AG09309 (cell line): ENCODE measurements around the gene FBXL15.

Source experiments
- DNase-seq: peaks from one replicate; pipeline ENCODE4 v3.0.0-alpha.2; 2010; ENCODE audit warnings: low read depth
- H3K4me3 ChIP-seq: 2 replicates; pipeline ENCODE4 v1.5.1; 2011; ENCODE audit warnings: mild to moderate bottlenecking, low read depth, low read length, moderate library complexity; ENCODE audit not compliant: control insufficient read depth
- CTCF ChIP-seq: IDR thresholded peaks from 2 replicates; pipeline ENCODE4 v1.5.1; 2011; ENCODE audit warnings: mild to moderate bottlenecking, low read depth, low read length, inconsistent platforms; ENCODE audit not compliant: insufficient read depth, control insufficient read depth; ENCODE audit errors: missing control alignments

The FBXL15 gene

GRCh38 chr10:102426803-102427287 lies 6.2 kb downstream of the FBXL15 start:
- DNase-seq, result no peak
- TF ChIP-seq CTCF, result no peak
- H3K4me3 ChIP-seq, result no peak overlapping the region

- TF ChIP-seq CTCF, result no peak
- DNase-seq, result no peak
- no peak overlapping the region for H3K4me3 ChIP-seq
Measured at GRCh38 chr10:102429468-102429867, 8.8 kb downstream of the FBXL15 start.

DNA sequence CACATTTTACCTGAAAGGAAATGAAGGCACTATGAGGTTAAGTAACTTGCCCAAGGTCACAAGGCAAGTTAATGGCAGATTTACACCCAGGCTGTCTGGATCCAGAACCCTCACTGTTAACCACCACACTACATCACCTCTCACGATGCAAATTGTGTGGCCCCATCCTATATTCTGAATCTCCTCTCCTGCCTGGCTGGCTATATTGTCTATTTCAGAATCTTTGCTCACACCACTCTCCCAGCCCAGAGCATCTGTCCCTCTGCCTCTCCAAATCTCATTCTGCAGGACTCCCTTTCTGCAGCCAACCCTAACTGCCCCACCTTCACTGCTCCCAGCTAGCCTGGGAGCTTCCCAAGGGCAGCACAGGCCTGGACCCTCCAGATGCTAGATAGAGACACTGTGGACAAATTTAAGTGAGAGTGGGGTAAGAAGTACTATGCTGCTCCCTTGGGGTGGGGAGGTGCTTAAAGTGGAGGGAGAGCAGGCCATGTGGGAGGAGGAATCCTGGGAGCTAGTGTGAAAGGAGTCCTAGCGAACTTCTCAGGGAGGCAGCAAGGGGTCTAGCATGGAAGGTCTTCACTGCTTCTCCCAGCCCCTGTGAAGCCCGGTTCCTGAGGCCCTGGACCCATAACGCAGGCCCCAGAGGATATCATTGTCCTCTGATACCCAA lies 11.0 kb downstream of the FBXL15 start:
- no peak for TF ChIP-seq CTCF
- no peak for DNase-seq

GRCh38 chr10:102432162-102432950 lies 11.7 kb downstream of the FBXL15 start, which contains the start of gene CUEDC2:
Gene CUEDC2, minus strand, starts transcription at chr10:102432574. Its CDS starts 7,386 bp downstream, at chr10:102425188.
- peak; percentile 79 for DNase-seq
- no peak for TF ChIP-seq CTCF
- peak within 1 kb of the TSS; percentile 89 for H3K4me3 ChIP-seq

More for the DNA sequence above, 11.0 kb downstream of the FBXL15 start:
- peak overlapping the region; percentile 89 for H3K4me3 ChIP-seq

GRCh38 chr10:102433619-102434046 lies 13.0 kb downstream of the FBXL15 start:
- no peak for DNase-seq
- no peak for TF ChIP-seq CTCF
- no peak overlapping the region for H3K4me3 ChIP-seq

GRCh38 chr10:102434394-102435132 lies 13.9 kb downstream of the FBXL15 start:
- no peak overlapping the region for H3K4me3 ChIP-seq
- TF ChIP-seq CTCF, result no peak
- DNase-seq, result no peak
